HepG2 (cell line): ENCODE results near the gene KIF25. TPM values are rescaled to one million over a fixed set of nuclear protein-coding genes. Genes with fewer than 3 reads are reported as not detected.

ENCODE experiments used
- CENPT ChIP-seq: sonication (generic); formaldehyde crosslinking; IDR thresholded peaks from 2 replicates; pipeline ENCODE4 v1.8.0; 2022; ENCODE audit warnings: low read depth, mild to moderate bottlenecking, moderate library complexity, missing genetic modification reagents
- EED ChIP-seq: sonication (generic); formaldehyde crosslinking; IDR thresholded peaks from 2 replicates; pipeline ENCODE4 v1.5.0; 2020; ENCODE audit warnings: mild to moderate bottlenecking, missing genetic modification reagents
- HNRNPL ChIP-seq: fragments of 200-400 bp; formaldehyde crosslinking; IDR thresholded peaks from 2 replicates; pipeline ENCODE4 v1.6.1; 2017; ENCODE audit warnings: mild to moderate bottlenecking, low read depth, low read length
- HOXA3 ChIP-seq: sonication (generic); formaldehyde crosslinking; IDR thresholded peaks from 2 replicates; pipeline ENCODE4 v1.5.0; 2020; ENCODE audit warnings: missing genetic modification reagents
- JDP2 ChIP-seq: sonication (generic); formaldehyde crosslinking; IDR thresholded peaks from 2 replicates; pipeline ENCODE4 v1.8.1; 2022; ENCODE audit warnings: missing genetic modification reagents, borderline replicate concordance
- KDM2A ChIP-seq: sonication (generic); formaldehyde crosslinking; IDR thresholded peaks from 2 replicates; pipeline ENCODE4 v1.4.0; 2020; ENCODE audit warnings: low read depth, missing genetic modification reagents, borderline replicate concordance
- KDM4B ChIP-seq: sonication (generic); formaldehyde crosslinking; IDR thresholded peaks from 2 replicates; pipeline ENCODE4 v1.4.0; 2020; ENCODE audit warnings: missing genetic modification reagents
- MBD4 ChIP-seq: IDR thresholded peaks from 2 replicates; pipeline ENCODE4 v1.6.1; 2012; ENCODE audit warnings: low read length, inconsistent platforms, borderline replicate concordance
- POLR2A ChIP-seq, 2 experiments: IDR thresholded peaks; 2 replicates each; pipeline ENCODE4 v1.6.1; 2011; ENCODE audit warnings: low read depth in 2 of 2, low read length in 2 of 2, mild to moderate bottlenecking in 1 of 2, moderate library complexity in 1 of 2; ENCODE audit not compliant: insufficient read depth in 1 of 2
- PRMT3 ChIP-seq: sonication (generic); formaldehyde crosslinking; IDR thresholded peaks from 2 replicates; pipeline ENCODE4 v1.8.1; 2022; ENCODE audit warnings: low read depth, mild to moderate bottlenecking, moderate library complexity, missing genetic modification reagents, borderline replicate concordance
- SATB2 ChIP-seq: sonication (generic); formaldehyde crosslinking; IDR thresholded peaks from 2 replicates; pipeline ENCODE4 v1.5.0; 2020; ENCODE audit warnings: missing genetic modification reagents
- SYNCRIP ChIP-seq: fragments of 200-400 bp; formaldehyde crosslinking; IDR thresholded peaks from 2 replicates; pipeline ENCODE4 v1.6.1; 2018; ENCODE audit warnings: mild to moderate bottlenecking, low read depth, low read length; ENCODE audit not compliant: insufficient read depth
- ZBTB3 ChIP-seq: sonication (generic); formaldehyde crosslinking; IDR thresholded peaks from 2 replicates; pipeline ENCODE4 v1.4.0; 2020; ENCODE audit warnings: low read depth, mild to moderate bottlenecking, moderate library complexity, missing genetic modification reagents, borderline replicate concordance
- ZFP62 ChIP-seq: sonication (generic); formaldehyde crosslinking; IDR thresholded peaks from 2 replicates; pipeline ENCODE4 v1.4.0; 2020; ENCODE audit warnings: missing genetic modification reagents
- ZFP90 ChIP-seq: sonication (generic); formaldehyde crosslinking; IDR thresholded peaks from 2 replicates; pipeline ENCODE4 v1.8.0; 2022; ENCODE audit warnings: missing genetic modification reagents, mild to moderate bottlenecking, inconsistent platforms, borderline replicate concordance
- ZNF251 ChIP-seq: sonication (generic); formaldehyde crosslinking; IDR thresholded peaks from 2 replicates; pipeline ENCODE4 v1.9.0; 2021; ENCODE audit warnings: mild to moderate bottlenecking, missing genetic modification reagents
- ZNF501 ChIP-seq: sonication (generic); formaldehyde crosslinking; IDR thresholded peaks from 2 replicates; pipeline ENCODE4 v1.5.1; 2020; ENCODE audit warnings: mild to moderate bottlenecking, moderate library complexity, missing genetic modification reagents
- ZNF83 ChIP-seq: sonication (generic); formaldehyde crosslinking; IDR thresholded peaks from 2 replicates; pipeline ENCODE4 v1.4.0; 2020; ENCODE audit warnings: missing genetic modification reagents, mild to moderate bottlenecking, borderline replicate concordance
- polyA plus RNA-seq, 8 experiments: library from polyadenylated mRNA; depleted of rRNA in 3 of 8; stranded (reverse) in 7 of 8; unstranded in 1 of 8; fragments of >200 nt; fragmentation: Illumina TruSeq in 4 of 8; extraction: Trizol in 4 of 8; gene quantifications; 2 replicates each; pipeline versions ENCODE4 v1.2.1 to v1.2.3, GENCODE V29; 2011 to 2016; ENCODE audit warnings: low read depth in 4 of 8, missing spikeins in 1 of 8, mixed read lengths in 1 of 8; ENCODE audit not compliant: insufficient read depth in 1 of 8
- total RNA-seq, 5 experiments: library from RNA; depleted of rRNA; stranded (reverse); fragments of >200 nt; fragmentation: Illumina TruSeq; extraction: Trizol; gene quantifications; 2 replicates each; pipeline ENCODE4 v1.2.3, GENCODE V29; 2016; ENCODE audit warnings: low read depth in 1 of 5
- TF ChIP-seq, protein P1 (sequence below): sonication (generic); formaldehyde crosslinking; conservative IDR thresholded peaks from 2 replicates; pipeline ENCODE4 v1.8.1; 2023; ENCODE audit warnings: missing genetic modification reagents
- TF ChIP-seq, protein P2 (sequence below): sonication (generic); formaldehyde crosslinking; IDR thresholded peaks from 2 replicates; pipeline ENCODE4 v1.9.0; 2022; ENCODE audit warnings: missing genetic modification reagents, mild to moderate bottlenecking, borderline replicate concordance
- TF ChIP-seq, protein P3 (sequence below): sonication (generic); formaldehyde crosslinking; IDR thresholded peaks from 2 replicates; pipeline ENCODE4 v1.4.0; 2020; ENCODE audit warnings: mild to moderate bottlenecking, missing genetic modification reagents
- TF ChIP-seq, protein P4 (sequence below): IDR thresholded peaks from 2 replicates; pipeline ENCODE4 v1.6.1; 2018; ENCODE audit warnings: missing genetic modification reagents

Gene KIF25
- total and polyA plus RNA-seq, 2 of the 13 experiments (the other 11 are each of a cell fraction or from before 2014, with no cell fraction given): not detected

DNA sequence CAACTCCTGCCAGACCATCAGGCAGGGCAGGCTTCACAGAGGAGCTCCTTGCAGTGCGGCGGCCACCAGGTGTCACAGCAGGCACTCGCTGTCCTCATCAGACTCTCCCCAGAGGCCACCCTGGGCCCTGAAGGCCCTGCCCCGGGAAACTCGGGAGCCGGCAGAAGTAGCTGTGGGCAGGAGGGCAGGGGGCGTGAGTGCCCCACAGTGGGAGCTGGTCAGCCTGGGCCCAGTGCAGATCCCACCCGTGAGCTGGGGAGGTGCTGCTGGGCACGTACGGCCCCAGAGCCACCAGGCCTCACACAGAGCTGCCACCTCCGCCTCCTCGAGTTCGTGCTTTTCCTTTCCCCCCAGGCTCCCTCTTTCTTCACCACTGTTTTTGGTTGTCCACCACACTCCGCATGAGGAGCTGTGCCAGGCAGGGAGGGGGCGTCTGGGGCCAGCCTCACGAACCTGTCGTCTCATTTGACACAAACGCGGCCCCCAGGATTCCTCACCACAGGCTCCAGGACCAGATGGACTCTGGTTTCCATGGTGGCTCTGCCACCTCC lies 47.7 kb downstream of the KIF25 start (continued):
- TF ChIP-seq, protein P1, sequence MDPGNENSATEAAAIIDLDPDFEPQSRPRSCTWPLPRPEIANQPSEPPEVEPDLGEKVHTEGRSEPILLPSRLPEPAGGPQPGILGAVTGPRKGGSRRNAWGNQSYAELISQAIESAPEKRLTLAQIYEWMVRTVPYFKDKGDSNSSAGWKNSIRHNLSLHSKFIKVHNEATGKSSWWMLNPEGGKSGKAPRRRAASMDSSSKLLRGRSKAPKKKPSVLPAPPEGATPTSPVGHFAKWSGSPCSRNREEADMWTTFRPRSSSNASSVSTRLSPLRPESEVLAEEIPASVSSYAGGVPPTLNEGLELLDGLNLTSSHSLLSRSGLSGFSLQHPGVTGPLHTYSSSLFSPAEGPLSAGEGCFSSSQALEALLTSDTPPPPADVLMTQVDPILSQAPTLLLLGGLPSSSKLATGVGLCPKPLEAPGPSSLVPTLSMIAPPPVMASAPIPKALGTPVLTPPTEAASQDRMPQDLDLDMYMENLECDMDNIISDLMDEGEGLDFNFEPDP (CRISPR knock-in tag): no peak
- 0 out of 2 replicates have a peak, but pooled peaks have one; percentile 52 for TF ChIP-seq HNRNPL
- no peak for TF ChIP-seq CENPT (CRISPR knock-in tag)
- TF ChIP-seq, protein P2, sequence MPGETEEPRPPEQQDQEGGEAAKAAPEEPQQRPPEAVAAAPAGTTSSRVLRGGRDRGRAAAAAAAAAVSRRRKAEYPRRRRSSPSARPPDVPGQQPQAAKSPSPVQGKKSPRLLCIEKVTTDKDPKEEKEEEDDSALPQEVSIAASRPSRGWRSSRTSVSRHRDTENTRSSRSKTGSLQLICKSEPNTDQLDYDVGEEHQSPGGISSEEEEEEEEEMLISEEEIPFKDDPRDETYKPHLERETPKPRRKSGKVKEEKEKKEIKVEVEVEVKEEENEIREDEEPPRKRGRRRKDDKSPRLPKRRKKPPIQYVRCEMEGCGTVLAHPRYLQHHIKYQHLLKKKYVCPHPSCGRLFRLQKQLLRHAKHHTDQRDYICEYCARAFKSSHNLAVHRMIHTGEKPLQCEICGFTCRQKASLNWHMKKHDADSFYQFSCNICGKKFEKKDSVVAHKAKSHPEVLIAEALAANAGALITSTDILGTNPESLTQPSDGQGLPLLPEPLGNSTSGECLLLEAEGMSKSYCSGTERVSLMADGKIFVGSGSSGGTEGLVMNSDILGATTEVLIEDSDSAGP (CRISPR knock-in tag): peak; percentile 39; the same call in 1 of the 2 replicates
- TF ChIP-seq JDP2 (CRISPR knock-in tag): no peak
- no peak for TF ChIP-seq POLR2A (IDR thresholded peaks at IDR 0.05; ENCODE audit: insufficient read depth in 1 of 2, low read depth in 2 of 2, low read length in 2 of 2)
- TF ChIP-seq ZNF501 (CRISPR knock-in tag): no peak
- TF ChIP-seq ZNF251 (CRISPR knock-in tag): no peak
- TF ChIP-seq ZNF83 (CRISPR knock-in tag): no peak
- TF ChIP-seq, protein P3, sequence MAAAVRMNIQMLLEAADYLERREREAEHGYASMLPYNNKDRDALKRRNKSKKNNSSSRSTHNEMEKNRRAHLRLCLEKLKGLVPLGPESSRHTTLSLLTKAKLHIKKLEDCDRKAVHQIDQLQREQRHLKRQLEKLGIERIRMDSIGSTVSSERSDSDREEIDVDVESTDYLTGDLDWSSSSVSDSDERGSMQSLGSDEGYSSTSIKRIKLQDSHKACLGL (CRISPR knock-in tag): peak; percentile 36; the same call in 1 of the 2 replicates
- no peak for TF ChIP-seq PRMT3 (CRISPR knock-in tag)
- TF ChIP-seq ZBTB3 (CRISPR knock-in tag): no peak
- TF ChIP-seq ZFP62 (CRISPR knock-in tag): no peak
- no peak for TF ChIP-seq SATB2 (CRISPR knock-in tag)
- TF ChIP-seq HOXA3 (CRISPR knock-in tag): no peak
- no peak; the same call in 1 of the 2 replicates for TF ChIP-seq ZFP90 (CRISPR knock-in tag)
- TF ChIP-seq EED: peak; percentile 76; the same call in 1 of the 2 replicates
- TF ChIP-seq, protein P4, sequence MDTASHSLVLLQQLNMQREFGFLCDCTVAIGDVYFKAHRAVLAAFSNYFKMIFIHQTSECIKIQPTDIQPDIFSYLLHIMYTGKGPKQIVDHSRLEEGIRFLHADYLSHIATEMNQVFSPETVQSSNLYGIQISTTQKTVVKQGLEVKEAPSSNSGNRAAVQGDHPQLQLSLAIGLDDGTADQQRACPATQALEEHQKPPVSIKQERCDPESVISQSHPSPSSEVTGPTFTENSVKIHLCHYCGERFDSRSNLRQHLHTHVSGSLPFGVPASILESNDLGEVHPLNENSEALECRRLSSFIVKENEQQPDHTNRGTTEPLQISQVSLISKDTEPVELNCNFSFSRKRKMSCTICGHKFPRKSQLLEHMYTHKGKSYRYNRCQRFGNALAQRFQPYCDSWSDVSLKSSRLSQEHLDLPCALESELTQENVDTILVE (CRISPR knock-in tag): no peak
- TF ChIP-seq MBD4: no peak
- TF ChIP-seq KDM2A: peak; percentile 33; the same call in 1 of the 2 replicates
- no peak for TF ChIP-seq KDM4B
- no peak for TF ChIP-seq SYNCRIP
